Mesothelial cell of epicardium (in vitro differentiated cells): ENCODE data around the gene UBE2G2. TPM values are rescaled to one million over a fixed set of nuclear protein-coding genes. Genes with fewer than 3 reads are reported as not detected.

Source experiments
- DNase-seq, 2 experiments: peaks; one replicate each; pipeline ENCODE4 v3.0.0; 2021; ENCODE audit warnings: low spot score in 2 of 2; ENCODE audit not compliant: unreplicated experiment in 2 of 2
- H3K27ac Mint-ChIP-seq: 2 replicates; pipeline ENCODE4 v1.8.0; 2021; ENCODE audit warnings: mixed read lengths
- H3K27me3 Mint-ChIP-seq: 2 replicates; pipeline ENCODE4 v1.8.0; 2021; ENCODE audit warnings: low read depth, mixed read lengths
- H3K36me3 Mint-ChIP-seq: 2 replicates; pipeline ENCODE4 v1.8.0; 2021; ENCODE audit warnings: mixed read lengths
- H3K4me1 Mint-ChIP-seq: 2 replicates; pipeline ENCODE4 v1.8.0; 2021; ENCODE audit warnings: mixed read lengths
- H3K4me3 Mint-ChIP-seq: 2 replicates; pipeline ENCODE4 v1.8.0; 2021; ENCODE audit warnings: mild to moderate bottlenecking, moderate library complexity, mixed read lengths
- H3K9me3 Mint-ChIP-seq: 2 replicates; pipeline ENCODE4 v1.8.0; 2021; ENCODE audit warnings: mixed read lengths
- total RNA-seq: library from RNA; stranded (reverse); gene quantifications from 3 replicates; pipeline ENCODE4 v1.2.1, GENCODE V29; 2021
- TF ChIP-seq, protein P1 (sequence below): fragments of 200-600 bp; sonication (generic); IDR thresholded peaks from one replicate; pipeline ENCODE4 v1.5.0; 2021; ENCODE audit warnings: antibody characterized with exemption; ENCODE audit not compliant: unreplicated experiment

UBE2G2 gene
- total RNA-seq, 1 donor from 2014 or later: 95.4 TPM

- DNase-seq: no peak
- H3K4me1 Mint-ChIP-seq: peaks cover 28% of the 10 kb centered on the region
- peaks cover 8% of the 10 kb centered on the region for H3K36me3 Mint-ChIP-seq
- TF ChIP-seq, protein P1, sequence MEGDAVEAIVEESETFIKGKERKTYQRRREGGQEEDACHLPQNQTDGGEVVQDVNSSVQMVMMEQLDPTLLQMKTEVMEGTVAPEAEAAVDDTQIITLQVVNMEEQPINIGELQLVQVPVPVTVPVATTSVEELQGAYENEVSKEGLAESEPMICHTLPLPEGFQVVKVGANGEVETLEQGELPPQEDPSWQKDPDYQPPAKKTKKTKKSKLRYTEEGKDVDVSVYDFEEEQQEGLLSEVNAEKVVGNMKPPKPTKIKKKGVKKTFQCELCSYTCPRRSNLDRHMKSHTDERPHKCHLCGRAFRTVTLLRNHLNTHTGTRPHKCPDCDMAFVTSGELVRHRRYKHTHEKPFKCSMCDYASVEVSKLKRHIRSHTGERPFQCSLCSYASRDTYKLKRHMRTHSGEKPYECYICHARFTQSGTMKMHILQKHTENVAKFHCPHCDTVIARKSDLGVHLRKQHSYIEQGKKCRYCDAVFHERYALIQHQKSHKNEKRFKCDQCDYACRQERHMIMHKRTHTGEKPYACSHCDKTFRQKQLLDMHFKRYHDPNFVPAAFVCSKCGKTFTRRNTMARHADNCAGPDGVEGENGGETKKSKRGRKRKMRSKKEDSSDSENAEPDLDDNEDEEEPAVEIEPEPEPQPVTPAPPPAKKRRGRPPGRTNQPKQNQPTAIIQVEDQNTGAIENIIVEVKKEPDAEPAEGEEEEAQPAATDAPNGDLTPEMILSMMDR: no peak
- H3K27me3 Mint-ChIP-seq: no peaks in the 10 kb centered on the region
- H3K27ac Mint-ChIP-seq: peak overlapping the region; percentile 82
- H3K4me3 Mint-ChIP-seq: peak overlapping the region; percentile 85
- H3K9me3 Mint-ChIP-seq: no peaks in the 10 kb centered on the region
Measured at GRCh38 chr21:44800971-44801467, 601 bp downstream of the UBE2G2 start.

- H3K9me3 Mint-ChIP-seq: no peaks in the 10 kb centered on the region
- peaks cover 5% of the 10 kb centered on the region for H3K36me3 Mint-ChIP-seq
- H3K4me3 Mint-ChIP-seq: peak overlapping the region; percentile 85
- H3K27me3 Mint-ChIP-seq: no peaks in the 10 kb centered on the region
- no peak for DNase-seq
- TF ChIP-seq, protein P1: peak; percentile 32
- H3K4me1 Mint-ChIP-seq: peaks cover 28% of the 10 kb centered on the region
- H3K27ac Mint-ChIP-seq: peak overlapping the region; percentile 82
Measured at GRCh38 chr21:44800103-44800502, 1.5 kb downstream of the UBE2G2 start.

- Mint-ChIP-seq H3K4me3 (peak overlapping the region; percentile 85), H3K9me3 (no peaks in the 10 kb centered on the region), H3K27me3 (no peaks in the 10 kb centered on the region), H3K4me1 (peaks cover 28% of the 10 kb centered on the region), H3K36me3 (peaks cover 3% of the 10 kb centered on the region), H3K27ac (no peak overlapping the region)
- TF ChIP-seq, protein P1: no peak
- DNase-seq: no peak
Measured at GRCh38 chr21:44799646-44800045, 2.0 kb downstream of the UBE2G2 start.

DNA sequence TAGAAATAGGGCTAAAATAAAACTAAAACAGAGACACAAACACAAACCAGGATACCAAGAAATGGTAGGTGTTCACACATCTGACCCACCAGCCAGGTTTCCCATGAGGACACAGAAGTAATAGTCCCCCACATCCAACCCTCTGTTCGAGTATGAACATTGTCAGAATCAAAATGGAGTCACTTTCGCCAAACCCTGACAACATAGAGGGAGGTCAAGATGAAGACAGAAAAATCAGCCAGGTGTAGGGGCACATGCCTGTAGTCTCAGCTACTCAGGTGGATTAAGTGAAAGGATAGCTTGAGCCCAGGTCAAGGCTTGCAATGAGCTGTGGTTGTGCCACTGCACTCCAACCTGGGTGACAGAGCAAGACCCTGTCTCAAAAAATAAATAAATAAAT is 3.8 kb downstream of the UBE2G2 start:
- H3K27ac Mint-ChIP-seq: no peak overlapping the region
- no peak overlapping the region for H3K4me3 Mint-ChIP-seq
- peaks cover 29% of the 10 kb centered on the region for H3K4me1 Mint-ChIP-seq
- H3K9me3 Mint-ChIP-seq: no peaks in the 10 kb centered on the region
- TF ChIP-seq, protein P1: no peak
- peaks cover 3% of the 10 kb centered on the region for H3K36me3 Mint-ChIP-seq
- DNase-seq: no peak
- H3K27me3 Mint-ChIP-seq: no peaks in the 10 kb centered on the region

- TF ChIP-seq, protein P1: no peak
- Mint-ChIP-seq H3K9me3 (no peaks in the 10 kb centered on the region), H3K4me1 (peaks cover 15% of the 10 kb centered on the region), H3K27me3 (no peaks in the 10 kb centered on the region), H3K27ac (no peak overlapping the region), H3K36me3 (peaks cover 6% of the 10 kb centered on the region), H3K4me3 (no peak overlapping the region)
- DNase-seq: no peak
Measured at GRCh38 chr21:44795342-44795741, 6.3 kb downstream of the UBE2G2 start.
